Superior temporal gyrus (tissue), 1 donor: ENCODE data around the gene DEPDC4.
A peak's percentile ranks its signal among the peaks of the same experiment; 100 is the strongest.
"Not testable (repeated sequence)": the region's sequence is repeated elsewhere in the genome, so short reads cannot be mapped to it uniquely, and the experiment has no call there.

Source experiments
- DNase-seq: peaks from one replicate; pipeline ENCODE4 v3.0.0-alpha.2; 2016; ENCODE audit errors: extremely low spot score

DEPDC4 gene

GRCh38 chr12:100265107-100265506 lies 1.8 kb downstream of the DEPDC4 start:
- DNase-seq = not testable (repeated sequence)

- no peak for DNase-seq
These were observed 3.7 kb downstream of the DEPDC4 start for GRCh38 chr12:100263131-100263530.

DNA sequence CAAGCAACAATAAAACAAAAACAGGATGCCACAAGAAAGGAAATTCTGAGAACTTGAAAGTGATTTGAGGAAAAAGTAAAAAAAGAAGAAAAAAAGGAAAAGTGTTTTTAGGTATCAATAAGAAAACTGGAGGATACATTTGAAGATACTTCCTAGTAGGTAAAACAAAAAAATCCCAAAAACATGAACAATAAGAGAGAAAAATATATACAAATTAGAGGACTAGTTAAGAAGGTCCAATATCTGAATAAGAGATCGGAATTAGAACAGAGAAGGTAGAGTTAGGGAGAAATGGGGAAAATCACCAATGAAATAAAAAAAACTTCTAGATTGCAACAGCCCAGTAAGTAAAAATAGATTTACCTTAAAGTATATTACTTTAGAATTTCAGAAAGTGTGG lies 8.8 kb downstream of the DEPDC4 start:
- no peak for DNase-seq

- no peak for DNase-seq
These were observed 12.0 kb downstream of the DEPDC4 start for GRCh38 chr12:100254876-100255275.

GRCh38 chr12:100253437-100253836 lies 13.4 kb downstream of the DEPDC4 start:
- no peak for DNase-seq

GRCh38 chr12:100251917-100252316 lies 15.0 kb downstream of the DEPDC4 start:
- no peak for DNase-seq

GRCh38 chr12:100249941-100250340 lies 16.9 kb downstream of the DEPDC4 start:
- DNase-seq = no peak

- DNase-seq = no peak
These were observed 18.0 kb downstream of the DEPDC4 start for GRCh38 chr12:100248886-100249285.

- DNase-seq = no peak
These were observed 19.1 kb downstream of the DEPDC4 start for GRCh38 chr12:100247765-100248164.

DNA sequence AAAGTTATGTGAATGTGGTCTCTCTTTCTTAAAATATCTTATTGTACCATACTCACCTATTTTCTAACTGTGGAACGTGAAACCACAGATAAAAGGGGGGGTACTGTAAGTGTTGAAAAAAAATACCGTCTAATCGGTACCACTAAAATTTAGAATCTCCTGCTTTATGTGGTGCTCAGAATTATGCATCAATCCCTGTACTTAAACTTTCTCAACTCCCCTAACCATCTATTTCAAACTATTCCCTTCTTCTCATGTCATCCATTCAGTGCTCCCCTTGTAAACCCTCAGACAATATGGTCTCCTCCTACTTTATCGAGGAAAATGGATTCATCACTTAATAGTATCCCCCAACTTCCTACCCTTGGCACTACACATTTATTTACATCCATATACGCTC lies 23.7 kb downstream of the DEPDC4 start:
- no peak for DNase-seq

DNA sequence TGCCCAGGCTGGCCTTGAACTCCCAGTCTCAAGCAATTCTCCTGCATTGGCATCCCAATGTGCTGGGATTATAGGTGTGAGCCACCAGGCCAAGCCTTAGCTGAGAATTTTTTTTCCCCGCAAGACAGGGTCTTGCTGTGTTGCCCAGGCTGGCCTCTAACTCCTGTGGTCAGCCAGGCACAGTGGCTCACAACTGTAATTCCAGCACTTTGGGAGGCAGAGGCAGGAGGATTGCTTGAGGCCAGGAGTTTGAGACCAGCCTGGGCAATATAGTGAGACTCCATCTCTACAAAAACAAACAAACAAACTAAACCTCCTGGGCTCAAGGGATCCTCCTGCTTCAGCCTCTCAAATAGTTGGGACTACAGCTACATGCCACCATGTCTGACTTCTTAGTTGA lies 27.3 kb downstream of the DEPDC4 start:
- no peak for DNase-seq

DNA sequence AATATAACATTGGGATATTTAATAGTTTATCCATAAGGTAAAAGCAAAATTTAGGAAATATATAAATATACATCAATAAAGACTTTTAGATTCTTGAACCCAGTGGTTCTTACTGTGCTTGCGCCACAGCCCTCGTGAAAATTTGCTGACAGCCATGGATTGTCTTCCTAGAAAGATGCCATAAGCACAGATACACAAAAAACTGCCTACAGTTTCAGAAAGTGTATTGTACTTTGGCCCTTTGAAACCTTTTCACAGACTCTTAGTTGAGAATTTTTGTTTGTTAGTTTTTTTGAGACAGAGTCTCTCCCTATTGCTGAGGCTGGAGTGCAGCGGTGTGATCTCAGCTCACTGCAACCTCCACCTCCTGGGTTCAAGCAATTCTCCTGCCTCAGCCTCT lies 28.1 kb downstream of the DEPDC4 start:
- no peak for DNase-seq

- peak; percentile 81 for DNase-seq
These were observed 32.1 kb downstream of the DEPDC4 start for GRCh38 chr12:100234591-100235304.

- no peak for DNase-seq
These were observed 32.7 kb downstream of the DEPDC4 start for GRCh38 chr12:100234166-100234565.

GRCh38 chr12:100231873-100232272 lies 35.0 kb downstream of the DEPDC4 start:
- DNase-seq = not testable (repeated sequence)

GRCh38 chr12:100229876-100230275 lies 37.0 kb downstream of the DEPDC4 start:
- DNase-seq = no peak

DNA sequence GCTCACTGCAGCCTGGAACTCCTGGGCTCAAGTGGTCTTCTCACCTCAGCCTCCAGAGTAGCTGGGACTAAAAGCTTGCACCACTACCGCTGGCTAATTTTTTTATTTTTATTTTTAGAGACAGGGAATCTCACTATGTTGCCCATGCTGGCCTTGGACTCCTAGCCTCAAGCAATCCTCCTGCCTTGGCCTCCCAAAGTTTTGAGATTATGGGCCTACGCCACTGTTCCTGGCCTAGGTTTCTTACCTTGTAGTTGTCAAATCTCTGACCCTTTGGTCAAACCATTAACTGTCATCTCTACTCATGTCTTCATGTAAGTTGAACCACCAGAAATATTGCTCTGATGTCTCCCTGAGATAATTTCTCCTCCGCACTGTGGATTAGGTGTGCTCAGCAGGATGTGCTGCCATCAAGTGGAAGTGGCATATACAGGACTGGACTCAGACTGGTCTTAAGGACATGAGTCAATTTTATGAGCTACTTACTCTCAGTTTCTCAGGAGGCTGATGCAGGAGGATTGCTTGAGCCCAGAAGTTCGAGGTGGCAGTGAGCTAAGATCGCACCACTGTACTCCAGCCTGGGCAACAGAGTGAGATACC lies 37.7 kb downstream of the DEPDC4 start:
- DNase-seq = no peak

DNA sequence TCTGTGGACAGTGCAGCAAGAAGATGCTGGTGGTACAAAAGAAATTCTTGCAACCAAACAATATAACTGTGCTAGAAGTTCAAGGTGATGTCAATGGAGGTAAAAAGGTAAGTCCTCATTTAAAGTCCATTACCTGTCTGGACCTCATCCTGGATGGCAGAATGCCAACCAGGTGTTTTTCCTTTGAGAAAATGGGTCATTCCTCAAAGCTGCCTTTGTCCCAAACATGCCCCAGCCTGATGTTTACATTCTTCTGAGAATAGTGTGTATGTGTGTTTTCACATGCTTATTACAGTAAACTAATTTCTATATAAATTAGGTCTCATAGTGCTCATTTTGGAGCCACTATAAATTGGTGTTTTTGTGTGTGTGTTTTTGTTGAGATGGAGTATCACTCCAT lies 41.4 kb downstream of the DEPDC4 start:
- no peak for DNase-seq

GRCh38 chr12:100222173-100222572 lies 44.7 kb downstream of the DEPDC4 start:
- DNase-seq = not testable (repeated sequence)

- no peak for DNase-seq
These were observed 45.4 kb downstream of the DEPDC4 start for GRCh38 chr12:100221523-100221922.

DNA sequence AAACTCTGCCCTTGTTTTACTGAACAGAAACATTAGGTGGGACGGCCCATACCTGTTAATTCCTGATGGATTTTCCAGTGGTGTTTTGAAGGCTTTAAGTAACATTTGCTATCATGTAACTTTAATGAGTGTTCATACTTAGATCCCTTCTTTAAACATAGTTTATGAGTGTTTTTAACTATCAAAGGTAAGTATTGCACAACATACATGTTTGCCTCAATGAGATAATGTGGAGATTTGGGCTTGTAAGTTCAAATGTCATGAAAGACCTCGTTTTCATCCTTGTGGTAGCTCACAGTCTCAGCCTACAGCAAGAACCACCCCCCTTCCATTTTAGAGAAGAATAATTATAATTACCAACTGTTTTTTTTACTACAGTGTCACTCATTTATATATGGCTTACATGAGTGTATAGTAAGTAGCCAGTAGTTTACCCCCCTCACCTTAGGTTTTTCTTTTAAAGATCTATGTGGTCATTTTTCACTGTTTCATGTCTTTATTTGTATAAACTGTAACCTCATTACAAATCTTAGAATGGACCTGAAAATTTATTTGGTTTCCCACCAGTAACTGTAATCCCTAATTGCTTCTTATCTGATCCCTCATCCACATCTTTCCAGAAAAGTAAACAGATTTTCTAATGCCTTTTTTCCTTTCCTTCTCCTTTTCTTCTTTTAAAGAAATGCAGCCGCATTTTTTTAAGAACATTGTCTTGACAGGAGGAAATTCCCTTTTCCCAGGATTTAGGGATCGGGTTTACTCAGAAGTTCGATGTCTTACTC lies 47.4 kb downstream of the DEPDC4 start:
- DNase-seq = no peak

GRCh38 chr12:100216337-100216736 lies 50.5 kb downstream of the DEPDC4 start:
- DNase-seq = no peak

DNA sequence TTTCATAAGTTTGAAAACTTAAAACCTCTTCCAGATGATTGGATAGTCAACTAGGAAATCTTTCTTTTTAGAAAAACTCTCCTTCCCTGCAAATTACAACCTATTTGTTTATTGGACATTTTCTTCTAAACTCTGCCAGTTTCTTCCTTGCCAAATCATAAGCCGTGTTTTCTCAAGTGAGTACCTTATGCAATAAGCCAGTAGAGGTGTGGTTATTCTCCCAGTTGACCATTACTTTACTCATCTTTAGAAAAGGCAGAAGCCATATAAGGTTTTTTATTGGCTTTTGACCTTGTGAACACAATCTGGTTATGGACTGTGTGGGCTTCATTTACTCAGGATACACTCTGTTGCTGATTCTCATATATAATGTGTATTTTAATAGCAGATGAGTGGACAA lies 51.7 kb downstream of the DEPDC4 start:
- no peak for DNase-seq
